T-helper 1 cell treated with Interleukin-12 subunit alpha and Interleukin-12 subunit beta and Interleukin-4 antibody, amounts not matched to agents 30 μg/mL and 1 μg/mL, for 36 hours (primary cell): ENCODE data around the gene DPP4.

ENCODE experiments used
- H3K27ac Mint-ChIP-seq: one replicate; pipeline ENCODE4 v1.8.0; 2021; ENCODE audit warnings: mild to moderate bottlenecking, mixed read lengths
- H3K27me3 Mint-ChIP-seq: one replicate; pipeline ENCODE4 v1.8.0; 2021; ENCODE audit warnings: low read depth, mixed read lengths
- H3K36me3 Mint-ChIP-seq: one replicate; pipeline ENCODE4 v1.8.0; 2021; ENCODE audit warnings: low read depth, mixed read lengths
- H3K4me1 Mint-ChIP-seq: one replicate; pipeline ENCODE4 v1.8.0; 2021; ENCODE audit warnings: low read depth, mixed read lengths
- H3K4me3 Mint-ChIP-seq: one replicate; pipeline ENCODE4 v1.8.0; 2021; ENCODE audit warnings: mild to moderate bottlenecking, moderate library complexity, mixed read lengths
- H3K9me3 Mint-ChIP-seq: one replicate; pipeline ENCODE4 v1.8.0; 2021; ENCODE audit warnings: mixed read lengths

The DPP4 gene

DNA sequence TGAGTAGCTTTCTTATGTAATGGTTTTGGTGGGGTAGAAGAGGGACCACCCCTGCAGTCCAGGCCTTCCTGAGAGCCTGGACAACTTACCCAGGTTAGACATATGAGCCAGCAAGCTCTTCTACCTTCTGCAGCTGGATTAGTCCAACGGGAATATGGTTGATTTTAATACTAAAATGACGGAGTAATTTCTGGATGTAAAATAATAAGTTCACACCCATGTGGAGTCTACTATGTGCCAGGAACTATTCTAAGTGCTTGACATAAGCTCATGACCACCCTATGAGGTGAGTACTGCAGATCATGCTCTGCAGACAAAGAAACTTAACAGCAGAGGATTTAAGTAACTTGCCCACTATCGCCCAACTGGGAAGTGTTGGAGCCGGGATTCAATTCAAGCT, 45.5 kb downstream of the DPP4 start:
- H3K4me3 Mint-ChIP-seq = no peak overlapping the region
- H3K9me3 Mint-ChIP-seq = no peaks in the 10 kb centered on the region
- peaks cover 58% of the 10 kb centered on the region for H3K4me1 Mint-ChIP-seq
- no peak overlapping the region for H3K27ac Mint-ChIP-seq
- H3K27me3 Mint-ChIP-seq = no peaks in the 10 kb centered on the region
- H3K36me3 Mint-ChIP-seq = peaks cover 88% of the 10 kb centered on the region

DNA sequence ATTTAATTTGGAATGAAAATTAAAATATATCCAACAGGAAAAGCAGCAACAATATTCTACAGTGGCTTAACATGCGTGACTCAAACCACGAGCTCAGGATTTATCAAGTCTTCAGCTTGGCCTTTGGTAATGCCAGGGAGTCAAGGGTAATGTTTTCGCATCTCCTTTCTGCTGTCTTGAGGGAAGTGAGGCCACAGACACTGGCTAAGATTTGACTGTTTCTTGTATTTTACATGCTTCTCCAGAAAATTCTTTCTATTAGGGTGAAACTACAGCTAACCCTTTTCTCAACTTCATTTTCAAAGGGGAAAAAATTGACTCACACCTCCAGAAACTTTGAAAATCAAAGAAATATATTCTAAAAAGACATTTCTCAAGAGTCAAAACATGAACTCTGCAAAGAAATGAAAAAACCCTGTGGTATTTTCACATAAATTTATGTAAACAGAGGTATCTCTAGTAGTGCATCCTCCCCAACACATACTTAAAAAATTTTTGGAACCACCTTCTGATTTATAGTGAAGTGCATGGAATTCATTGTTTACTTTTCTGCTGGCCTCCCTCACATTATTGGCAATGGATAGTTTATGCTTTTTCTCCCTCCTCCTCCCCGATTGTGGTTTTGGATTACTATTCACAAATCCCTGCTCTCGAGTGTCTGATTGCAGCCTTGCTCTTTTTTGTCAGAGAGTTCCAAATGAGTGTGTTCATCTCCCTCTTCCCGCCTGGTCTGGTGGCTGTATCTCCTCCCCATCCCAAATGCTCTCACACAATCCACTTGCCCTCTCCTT, 48.7 kb downstream of the DPP4 start:
- peaks cover 68% of the 10 kb centered on the region for H3K4me1 Mint-ChIP-seq
- peak overlapping the region; percentile 57 for H3K27ac Mint-ChIP-seq

DNA sequence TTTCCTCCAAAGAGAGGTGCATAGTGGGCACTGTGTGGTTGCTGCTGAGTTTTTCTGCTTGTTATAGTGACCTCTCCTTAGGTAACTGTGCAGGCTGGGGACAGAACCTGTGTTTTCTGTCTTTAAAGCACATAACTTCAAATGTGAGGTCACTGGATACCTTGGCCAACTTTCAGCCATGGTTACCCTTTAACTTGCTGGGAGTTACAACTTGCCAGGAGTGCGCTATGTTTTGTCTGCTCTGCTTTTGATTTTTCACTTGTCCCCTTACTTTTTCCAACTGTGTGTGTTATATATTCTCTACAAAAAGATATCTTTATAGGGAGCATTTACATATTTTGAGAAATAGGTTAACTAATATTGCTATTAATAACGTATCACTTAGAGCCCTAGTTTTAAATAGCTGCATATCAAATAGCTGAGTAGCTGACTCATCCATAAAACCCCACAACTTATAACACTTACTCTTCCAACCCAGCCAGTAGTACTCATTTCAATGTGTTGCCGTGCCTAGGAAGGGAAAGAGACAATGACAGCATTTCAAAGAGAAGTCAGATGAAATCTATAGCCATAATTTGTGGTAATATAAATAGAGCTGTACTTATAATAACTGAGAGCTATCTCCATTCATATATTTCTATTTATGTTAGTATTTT, 51.6 kb downstream of the DPP4 start:
- H3K27ac Mint-ChIP-seq = peak overlapping the region; percentile 39
- H3K4me1 Mint-ChIP-seq = peaks cover 63% of the 10 kb centered on the region
- no peak overlapping the region for H3K4me3 Mint-ChIP-seq
- H3K27me3 Mint-ChIP-seq = no peaks in the 10 kb centered on the region
- H3K9me3 Mint-ChIP-seq = no peaks in the 10 kb centered on the region
- peaks cover 88% of the 10 kb centered on the region for H3K36me3 Mint-ChIP-seq

More for the DNA sequence above, 48.7 kb downstream of the DPP4 start:
- Mint-ChIP-seq H3K27me3 (no peaks in the 10 kb centered on the region), H3K36me3 (peaks cover 89% of the 10 kb centered on the region), H3K9me3 (no peaks in the 10 kb centered on the region), H3K4me3 (peak overlapping the region; percentile 15)

DNA sequence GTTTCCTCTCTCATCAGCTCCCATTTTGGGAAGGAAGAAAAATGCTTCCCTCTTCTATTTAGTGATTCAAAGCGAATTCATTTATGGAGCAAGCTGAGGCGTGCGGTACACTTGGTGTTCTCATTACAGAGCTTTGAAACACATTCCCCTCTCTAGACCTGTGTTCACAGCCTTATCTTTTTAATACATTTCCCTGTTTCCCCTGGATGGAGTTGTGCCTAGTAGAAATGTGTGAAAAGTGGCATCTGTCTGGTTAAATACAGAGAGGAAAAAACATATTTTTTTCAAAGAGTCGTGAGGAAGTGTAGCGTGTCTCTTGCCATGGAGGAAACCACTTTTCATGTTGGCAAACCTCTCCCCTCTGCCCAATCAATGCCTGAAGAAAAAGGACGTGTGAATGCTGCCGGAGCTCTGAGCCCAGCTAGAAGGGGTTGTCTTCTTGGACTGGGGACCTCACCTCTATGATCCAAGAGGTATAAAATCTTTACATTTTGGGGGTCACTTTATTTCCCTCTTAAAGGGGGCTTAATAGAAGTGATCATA, 52.4 kb downstream of the DPP4 start:
- Mint-ChIP-seq H3K27me3 (no peaks in the 10 kb centered on the region), H3K9me3 (no peaks in the 10 kb centered on the region), H3K4me3 (no peak overlapping the region), H3K4me1 (peaks cover 68% of the 10 kb centered on the region), H3K36me3 (peaks cover 89% of the 10 kb centered on the region), H3K27ac (peak overlapping the region; percentile 58)

DNA sequence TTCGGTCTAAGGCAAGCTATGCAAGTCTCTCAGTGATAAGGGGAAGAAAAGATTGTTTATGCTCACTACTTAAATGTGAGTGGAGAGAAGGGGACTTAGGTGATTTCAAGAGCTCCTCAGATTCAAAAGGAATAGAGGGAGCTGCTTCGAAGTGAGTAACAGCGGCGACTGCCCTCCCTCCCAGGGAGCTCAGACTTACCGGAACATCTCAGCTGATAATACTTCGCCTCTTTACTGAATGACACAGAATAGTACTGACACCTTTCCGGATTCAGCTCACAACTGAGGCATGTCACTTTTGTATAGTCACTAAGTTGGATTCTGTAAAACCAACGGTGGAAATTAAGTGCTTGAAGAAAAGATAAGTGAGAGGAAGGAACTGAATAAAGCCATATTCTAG, 55.5 kb downstream of the DPP4 start:
- Mint-ChIP-seq H3K9me3 (no peaks in the 10 kb centered on the region), H3K27ac (no peak overlapping the region), H3K4me3 (no peak overlapping the region), H3K27me3 (no peaks in the 10 kb centered on the region), H3K4me1 (peaks cover 62% of the 10 kb centered on the region), H3K36me3 (peaks cover 87% of the 10 kb centered on the region)

DNA sequence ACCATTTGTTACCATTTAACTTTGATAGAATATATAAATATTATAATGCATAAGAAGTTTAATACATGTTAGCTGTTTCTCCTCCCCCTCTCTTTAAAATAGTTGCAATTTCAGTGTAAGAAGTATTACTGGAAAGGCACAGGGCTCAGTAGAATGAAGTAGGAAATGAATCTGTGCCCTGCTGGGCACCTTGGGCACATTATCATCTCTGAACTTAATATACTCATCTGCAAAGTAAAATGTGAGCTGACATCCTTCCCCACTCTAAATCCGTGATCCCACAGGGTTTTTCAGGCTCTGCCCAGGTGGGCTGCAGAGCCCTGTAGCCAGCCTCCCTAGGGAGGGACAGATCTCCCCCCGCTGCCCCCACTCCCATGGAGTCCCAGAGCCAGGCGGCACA, 56.8 kb downstream of the DPP4 start:
- Mint-ChIP-seq H3K4me1 (peaks cover 59% of the 10 kb centered on the region), H3K4me3 (no peak overlapping the region), H3K27ac (peak overlapping the region; percentile 74), H3K27me3 (no peaks in the 10 kb centered on the region), H3K9me3 (no peaks in the 10 kb centered on the region), H3K36me3 (peaks cover 84% of the 10 kb centered on the region)

DNA sequence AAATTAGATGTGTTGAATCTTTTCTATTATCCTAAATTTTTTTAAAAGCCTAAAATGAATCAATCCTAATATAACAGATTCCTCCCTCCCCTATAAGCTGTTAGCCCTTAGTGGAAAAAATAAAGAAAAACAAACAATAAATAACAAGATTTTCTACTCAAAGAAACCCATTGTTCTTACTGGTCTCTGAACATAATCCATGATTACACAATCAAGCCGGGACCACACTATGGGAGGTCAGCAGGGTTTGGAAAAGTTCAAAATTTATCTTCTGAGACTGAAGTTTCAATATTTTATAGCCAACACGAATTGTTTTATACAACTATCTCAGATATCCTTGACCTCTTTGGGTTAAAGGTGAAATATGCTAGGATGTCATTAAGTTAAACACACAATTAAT, 57.9 kb downstream of the DPP4 start:
- H3K4me1 Mint-ChIP-seq = peaks cover 61% of the 10 kb centered on the region
- peak overlapping the region; percentile 90 for H3K27ac Mint-ChIP-seq
- H3K36me3 Mint-ChIP-seq = peaks cover 84% of the 10 kb centered on the region
- peak overlapping the region; percentile 23 for H3K4me3 Mint-ChIP-seq
- H3K9me3 Mint-ChIP-seq = no peaks in the 10 kb centered on the region
- H3K27me3 Mint-ChIP-seq = no peaks in the 10 kb centered on the region

DNA sequence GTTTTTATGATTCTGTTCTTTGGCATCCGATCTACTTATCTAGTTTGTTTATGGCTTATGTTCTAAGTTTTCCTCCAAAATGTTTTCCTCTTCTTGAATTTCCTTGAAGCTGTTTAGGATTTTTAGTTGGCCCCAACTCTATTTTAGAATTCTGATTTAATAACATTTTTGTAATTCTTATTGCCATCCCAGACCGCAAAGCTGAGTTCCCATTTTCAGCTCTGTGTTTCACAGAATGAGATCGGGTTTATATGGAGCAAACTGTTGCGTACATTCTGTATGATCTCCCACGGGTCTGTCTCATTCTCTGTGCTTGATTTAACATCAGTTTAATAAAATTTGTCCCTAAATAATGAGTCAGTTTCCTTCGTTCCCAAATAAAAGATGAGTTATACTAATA, 59.3 kb downstream of the DPP4 start:
- no peaks in the 10 kb centered on the region for H3K9me3 Mint-ChIP-seq

DNA sequence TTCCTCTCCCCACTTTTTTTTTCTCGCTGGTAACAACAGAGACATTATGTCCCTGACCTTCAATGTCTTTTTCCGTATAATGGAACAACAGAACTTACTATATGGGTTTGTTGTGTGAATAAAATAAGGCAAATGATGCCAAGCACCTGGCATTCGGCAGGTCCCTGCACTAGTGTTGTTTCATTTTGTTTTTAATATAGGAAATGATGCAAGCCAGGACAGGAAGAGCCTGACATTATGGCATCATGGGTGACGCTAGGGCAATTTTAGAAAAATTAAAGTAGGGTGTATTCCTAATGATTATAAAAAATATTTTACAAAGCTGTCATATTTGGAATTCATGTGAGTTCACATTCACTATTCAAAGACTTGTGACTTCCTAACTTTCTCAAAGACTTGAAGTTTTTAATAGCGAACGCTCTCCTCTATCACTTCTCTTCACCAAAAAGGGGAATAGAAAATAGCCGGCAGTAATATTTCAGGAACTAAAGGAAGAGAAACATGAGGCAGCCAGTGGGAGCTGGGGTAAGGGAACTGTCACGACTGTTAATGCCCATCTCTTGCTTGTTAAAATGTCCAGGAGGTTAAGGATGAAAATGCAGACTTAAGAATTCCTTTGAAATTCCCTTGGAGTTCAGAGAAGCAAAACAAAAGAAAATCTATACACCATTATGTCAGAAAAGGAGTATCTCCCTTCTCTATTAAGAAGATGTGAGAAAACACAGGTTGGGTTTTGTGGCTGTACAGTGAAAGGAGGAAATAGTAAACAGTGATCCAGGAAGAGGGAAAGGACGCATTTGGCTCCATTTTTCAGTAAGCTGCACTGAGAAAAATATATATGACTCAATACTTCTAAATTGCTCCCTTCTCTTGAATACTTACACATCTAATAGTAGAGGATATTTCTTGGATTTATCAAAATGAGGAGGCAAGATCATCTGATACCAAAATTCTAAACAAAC, 60.2 kb downstream of the DPP4 start:
- Mint-ChIP-seq H3K27ac (peak overlapping the region; percentile 91), H3K9me3 (no peaks in the 10 kb centered on the region), H3K4me1 (peaks cover 81% of the 10 kb centered on the region), H3K36me3 (peaks cover 85% of the 10 kb centered on the region), H3K27me3 (no peaks in the 10 kb centered on the region), H3K4me3 (peak overlapping the region; percentile 80)

More for the DNA sequence above, 59.3 kb downstream of the DPP4 start:
- H3K36me3 Mint-ChIP-seq = peaks cover 84% of the 10 kb centered on the region
- peak overlapping the region; percentile 74 for H3K27ac Mint-ChIP-seq
- H3K4me3 Mint-ChIP-seq = peak overlapping the region; percentile 61
- peaks cover 73% of the 10 kb centered on the region for H3K4me1 Mint-ChIP-seq
- no peaks in the 10 kb centered on the region for H3K27me3 Mint-ChIP-seq

DNA sequence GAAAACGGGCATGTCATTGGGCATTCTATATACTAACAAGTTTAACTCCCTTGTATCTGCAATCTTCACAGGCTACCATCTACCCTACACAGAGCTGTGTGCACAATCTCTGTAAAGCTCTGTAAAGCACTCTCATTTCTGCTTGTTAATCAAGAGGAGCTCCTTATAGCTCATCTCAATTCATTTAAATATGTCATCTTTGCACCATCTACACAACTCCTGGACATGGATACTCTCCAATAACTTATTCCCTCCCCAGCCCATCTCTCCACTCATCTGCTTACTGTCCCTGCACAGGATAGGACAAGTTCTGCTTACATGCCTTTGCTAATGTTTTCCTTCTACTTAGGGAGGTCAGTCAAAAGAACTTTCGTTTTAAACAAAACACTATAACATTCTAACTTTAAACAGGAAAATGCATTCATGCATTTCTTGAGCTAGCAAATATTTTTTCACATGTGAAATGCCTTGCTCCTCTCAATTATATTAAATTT, 61.4 kb downstream of the DPP4 start:
- Mint-ChIP-seq H3K36me3 (peaks cover 85% of the 10 kb centered on the region), H3K27ac (peak overlapping the region; percentile 91), H3K4me3 (peak overlapping the region; percentile 22), H3K9me3 (no peaks in the 10 kb centered on the region), H3K27me3 (no peaks in the 10 kb centered on the region), H3K4me1 (peaks cover 72% of the 10 kb centered on the region)

DNA sequence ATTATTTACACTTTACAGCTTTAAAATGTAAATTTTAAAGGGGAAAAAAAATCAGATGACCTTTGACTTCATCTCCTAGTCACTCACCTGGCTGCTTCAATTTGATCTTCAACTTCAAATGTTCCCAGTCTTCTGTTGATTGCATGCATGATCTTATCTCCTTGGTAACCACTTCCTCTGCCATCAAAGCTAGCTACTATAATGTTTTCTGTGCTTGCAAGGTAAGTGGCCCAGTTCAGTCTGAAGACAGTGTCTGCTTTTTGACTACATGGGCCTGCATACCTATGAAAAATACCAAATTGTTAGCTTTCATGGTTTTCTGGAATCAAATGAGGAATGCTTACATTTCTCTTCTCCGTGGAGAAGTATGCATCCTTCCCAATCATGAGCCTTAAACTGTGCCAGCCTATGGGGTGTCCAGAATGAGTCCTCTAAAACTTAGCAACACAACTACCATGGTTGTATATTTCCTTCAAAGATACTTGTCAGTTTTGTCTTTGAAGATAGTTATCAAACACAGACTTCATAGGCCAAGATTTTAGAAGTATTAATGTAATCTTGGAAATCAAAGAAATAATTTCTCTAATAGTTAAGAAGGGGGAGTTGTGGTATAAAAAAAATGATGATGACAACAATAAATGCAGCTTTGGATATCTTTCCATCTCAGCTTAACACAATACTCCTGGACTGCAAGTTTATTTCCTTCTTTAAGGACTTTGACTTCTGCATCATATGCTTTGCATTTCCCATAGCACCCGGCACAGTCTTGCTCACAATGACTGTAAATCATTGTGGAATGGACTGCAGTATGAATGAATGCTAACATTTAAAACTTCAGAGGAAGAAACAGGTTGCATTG, 62.1 kb downstream of the DPP4 start:
- Mint-ChIP-seq H3K9me3 (no peaks in the 10 kb centered on the region), H3K27ac (peak overlapping the region; percentile 91), H3K27me3 (no peaks in the 10 kb centered on the region), H3K36me3 (peaks cover 83% of the 10 kb centered on the region), H3K4me3 (peak overlapping the region; percentile 22), H3K4me1 (peaks cover 68% of the 10 kb centered on the region)

DNA sequence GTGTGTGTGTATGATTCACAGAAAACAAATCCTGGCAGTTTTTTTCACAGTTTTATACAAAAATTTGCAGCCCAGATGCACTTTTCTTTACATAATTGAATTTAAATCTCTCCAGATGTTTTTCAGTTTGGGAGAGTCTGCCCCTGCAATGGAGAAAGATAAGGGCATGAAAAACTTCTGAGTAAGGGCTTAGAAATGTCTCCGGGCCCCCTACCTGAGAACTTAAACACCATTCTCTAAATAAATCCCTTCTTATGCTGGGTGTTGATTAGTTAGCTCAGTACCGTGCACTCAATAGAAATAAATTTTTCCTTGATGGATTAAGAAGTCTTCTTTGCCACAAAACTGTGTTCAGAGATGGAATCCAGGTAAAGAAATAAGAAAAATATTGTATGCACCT, 64.5 kb downstream of the DPP4 start:
- Mint-ChIP-seq H3K4me3 (no peak overlapping the region), H3K27me3 (no peaks in the 10 kb centered on the region), H3K9me3 (no peaks in the 10 kb centered on the region), H3K4me1 (peaks cover 58% of the 10 kb centered on the region), H3K36me3 (peaks cover 74% of the 10 kb centered on the region), H3K27ac (no peak overlapping the region)

DNA sequence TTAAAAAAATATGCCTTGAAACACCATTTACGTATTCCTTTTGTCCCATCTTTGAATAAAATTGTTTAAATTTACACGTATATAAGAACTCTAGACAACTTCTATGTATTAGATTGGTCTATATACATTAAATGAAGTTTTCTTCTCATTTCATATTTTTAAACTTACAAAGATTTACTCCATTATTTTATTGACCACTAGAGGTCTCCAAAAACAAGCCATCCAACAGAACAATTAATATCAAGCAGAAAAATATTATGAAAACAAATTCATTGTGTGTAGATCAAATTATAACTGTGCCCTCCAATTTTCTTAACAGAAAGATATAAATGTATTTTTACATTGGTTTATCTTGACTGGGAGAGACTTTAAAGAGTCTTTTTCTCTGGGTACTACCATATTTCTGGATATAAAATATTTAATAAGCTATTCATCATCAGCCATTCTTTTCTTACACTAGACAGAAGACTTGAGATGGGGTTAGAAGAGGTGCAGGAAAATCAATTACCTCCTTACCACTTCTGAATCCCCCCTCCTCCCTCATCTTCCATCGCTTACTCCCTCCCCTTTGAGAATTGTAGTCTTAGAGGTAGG, 66.5 kb downstream of the DPP4 start:
- Mint-ChIP-seq H3K9me3 (no peaks in the 10 kb centered on the region), H3K27me3 (no peaks in the 10 kb centered on the region), H3K4me1 (peaks cover 55% of the 10 kb centered on the region), H3K36me3 (peaks cover 78% of the 10 kb centered on the region), H3K27ac (peak overlapping the region; percentile 65), H3K4me3 (no peak overlapping the region)
